ENCODE measurements around the gene SHPK.

The SHPK gene

GRCh38 chr17:3658784-3659449, 22.9 kb upstream of the SHPK start:
- Histone ChIP-seq H3K4me3 (ENCODE audit: low read depth, low read length) (no peak overlapping the region), H3K9me3 (no peaks in the 10 kb centered on the region), H3K36me3 (no peaks in the 10 kb centered on the region), H3K27me3 (no peaks in the 10 kb centered on the region), H3K4me1 (no peaks in the 10 kb centered on the region; the same call in 1 of the 2 replicates)
- no peak for DNase-seq
- TF ChIP-seq CTCF (IDR thresholded peaks at IDR 0.05; ENCODE audit: low read depth, low read length): no peak

GRCh38 chr17:3657874-3658783, 22.1 kb upstream of the SHPK start:
- no peaks in the 10 kb centered on the region for H3K36me3 ChIP-seq
- no peak for DNase-seq
- H3K4me1 ChIP-seq: no peaks in the 10 kb centered on the region; the same call in 1 of the 2 replicates
- H3K9me3 ChIP-seq: no peaks in the 10 kb centered on the region
- H3K4me3 ChIP-seq (ENCODE audit: low read depth, low read length): no peak overlapping the region
- TF ChIP-seq CTCF (IDR thresholded peaks at IDR 0.05; ENCODE audit: low read depth, low read length): no peak
- H3K27me3 ChIP-seq: no peaks in the 10 kb centered on the region

GRCh38 chr17:3657588-3657869, 21.5 kb upstream of the SHPK start:
- Histone ChIP-seq H3K4me3 (ENCODE audit: low read depth, low read length) (no peak overlapping the region), H3K36me3 (no peaks in the 10 kb centered on the region), H3K27me3 (no peaks in the 10 kb centered on the region), H3K9me3 (no peaks in the 10 kb centered on the region), H3K4me1 (no peaks in the 10 kb centered on the region; the same call in 1 of the 2 replicates)
- DNase-seq: no peak
- no peak for TF ChIP-seq CTCF (IDR thresholded peaks at IDR 0.05; ENCODE audit: low read depth, low read length)

- no peak for TF ChIP-seq CTCF (IDR thresholded peaks at IDR 0.05; ENCODE audit: low read depth, low read length)
- Histone ChIP-seq H3K27me3 (no peaks in the 10 kb centered on the region), H3K4me3 (ENCODE audit: low read depth, low read length) (no peak overlapping the region), H3K9me3 (no peaks in the 10 kb centered on the region), H3K4me1 (no peaks in the 10 kb centered on the region; the same call in 1 of the 2 replicates), H3K36me3 (no peaks in the 10 kb centered on the region)
- DNase-seq: no peak
These were observed 20.9 kb upstream of the SHPK start for GRCh38 chr17:3656755-3657587.

GRCh38 chr17:3656353-3656752, 20.3 kb upstream of the SHPK start:
- no peak for DNase-seq
- no peak overlapping the region for H3K4me3 ChIP-seq (ENCODE audit: low read depth, low read length)
- no peak for TF ChIP-seq CTCF (IDR thresholded peaks at IDR 0.05; ENCODE audit: low read depth, low read length)
- H3K36me3 ChIP-seq: no peaks in the 10 kb centered on the region
- H3K27me3 ChIP-seq: no peaks in the 10 kb centered on the region
- H3K4me1 ChIP-seq: no peaks in the 10 kb centered on the region; the same call in 1 of the 2 replicates
- no peaks in the 10 kb centered on the region for H3K9me3 ChIP-seq

Measured in BE2C (cell line).